Spleen (tissue), 11 donors: ENCODE data around the gene GPATCH1. TPM values are rescaled to one million over a fixed set of nuclear protein-coding genes. Genes with fewer than 3 reads are reported as not detected.

ENCODE experiments used
- DNase-seq: peaks from one replicate; pipeline ENCODE4 v3.0.0-alpha.2; 2020
- H3K27ac ChIP-seq, 8 donors: fragments of 200-600 bp; sonication (generic) in 7 of 8; 1 replicate in 4 of 8; 2 replicates in 4 of 8; pipeline versions ENCODE4 v1.5.0 to v1.8.0; 2016 to 2021; ENCODE audit warnings: inconsistent platforms in 4 of 8, mild to moderate bottlenecking in 4 of 8, moderate library complexity in 1 of 8
- H3K27me3 ChIP-seq, 7 donors: fragments of 200-600 bp; sonication (generic) in 6 of 7; replicated peaks in 1 of 7; 1 replicate in 4 of 7; 2 replicates in 3 of 7; pipeline versions ENCODE4 v1.5.0 to v1.8.0; 2016 to 2021; ENCODE audit warnings: inconsistent platforms in 3 of 7, mild to moderate bottlenecking in 1 of 7
- H3K36me3 ChIP-seq, 6 donors: fragments of 200-600 bp; sonication (generic) in 5 of 6; 1 replicate in 4 of 6; 2 replicates in 2 of 6; pipeline versions ENCODE4 v1.5.0 to v1.8.0; 2016 to 2021; ENCODE audit warnings: inconsistent platforms in 2 of 6
- H3K4me1 ChIP-seq, 6 donors: fragments of 200-600 bp; sonication (generic) in 5 of 6; 1 replicate in 3 of 6; 2 replicates in 3 of 6; pipeline versions ENCODE4 v1.5.0 to v1.8.0; 2016 to 2021; ENCODE audit warnings: inconsistent platforms in 3 of 6
- H3K4me3 ChIP-seq, 8 donors: fragments of 200-600 bp; sonication (generic) in 7 of 8; 1 replicate in 4 of 8; 2 replicates in 4 of 8; pipeline versions ENCODE4 v1.5.0 to v1.8.0; 2016 to 2021; ENCODE audit warnings: inconsistent platforms in 4 of 8, mild to moderate bottlenecking in 4 of 8, moderate library complexity in 2 of 8
- H3K9me3 ChIP-seq, 8 donors: fragments of 200-600 bp; sonication (generic) in 7 of 8; 1 replicate in 4 of 8; 2 replicates in 4 of 8; pipeline versions ENCODE4 v1.5.0 to v1.8.0; 2016 to 2021; ENCODE audit warnings: inconsistent platforms in 4 of 8
- POLR2A ChIP-seq, 3 donors: fragments of 450-650 bp; IDR thresholded peaks; one replicate each; pipeline ENCODE4 v1.5.1; 2017; ENCODE audit warnings: antibody characterized with exemption in 3 of 3, mild to moderate bottlenecking in 1 of 3
- POLR2AphosphoS5 ChIP-seq, 3 donors: sonication (generic); formaldehyde crosslinking; IDR thresholded peaks; one replicate each; pipeline ENCODE4 v1.5.1; 2017; ENCODE audit warnings: antibody characterized with exemption in 3 of 3
- WGBS, 5 donors: extraction: QIAGEN DNeasy Blood & Tissue Kit in 3 of 5; methylation state at CpG; one replicate each; pipeline versions ENCODE4 v1.1.5 to v1.1.7; 2013 to 2018; 5-methylcytosine and 5-hydroxymethylcytosine counted together
- intact Hi-C: fragments of 100-400 bp; cut with DNase I; formaldehyde crosslinking; loops from one replicate; pipeline ENCODE4 v1.15.0; 2023; ENCODE audit warnings: low total_unique reads
- polyA plus RNA-seq, 3 donors: library from polyadenylated mRNA; stranded (reverse); fragments of 200-250 nt; gene quantifications; one replicate each; pipeline ENCODE4 v1.2.1, GENCODE V29; 2013
- total RNA-seq, 7 donors: library from RNA; depleted of rRNA in 3 of 7; stranded (reverse); fragments of >200 nt in 3 of 7; fragmentation: NEBNext Ultra II Directional in 4 of 7; extraction: Animal tissue kit (Norgen Biotek cat#: 25700) in 4 of 7; gene quantifications; one replicate each; pipeline versions ENCODE4 v1.1.0 to v1.2.1, GENCODE V29; 2016 to 2021
- TF ChIP-seq, protein P1 (sequence below), 11 experiments: fragments of 200-600 bp in 7 of 11; fragments of 450-650 bp in 4 of 11; sonication (generic) in 4 of 11; IDR thresholded peaks in 8 of 11; conservative IDR thresholded peaks in 3 of 11; 1 replicate in 7 of 11; 2 replicates in 4 of 11; pipeline versions ENCODE4 v1.4.0 to v1.8.0; 2016 to 2021; ENCODE audit warnings: antibody characterized with exemption in 11 of 11, inconsistent platforms in 4 of 11, mild to moderate bottlenecking in 1 of 11
- donor health status: healthy with polysubstance abuse.
- donor health status: DM: no; HTN: no; CAD: no; lungs with moderate emphysema.
- donor health status: DM: no; HTN: no; CAD: no.
- donor health status: Bipolar disorder and iron deficiency.
- donor health status: healthy.
- donor health status: DM: no; HTN: no; CAD: no.
- donor health status: DM: yes; HTN: yes; CAD: no.

GPATCH1 gene
- total and polyA plus RNA-seq, 10 donors, result 3.9 to 12.7 (median 9.4) TPM

DNA sequence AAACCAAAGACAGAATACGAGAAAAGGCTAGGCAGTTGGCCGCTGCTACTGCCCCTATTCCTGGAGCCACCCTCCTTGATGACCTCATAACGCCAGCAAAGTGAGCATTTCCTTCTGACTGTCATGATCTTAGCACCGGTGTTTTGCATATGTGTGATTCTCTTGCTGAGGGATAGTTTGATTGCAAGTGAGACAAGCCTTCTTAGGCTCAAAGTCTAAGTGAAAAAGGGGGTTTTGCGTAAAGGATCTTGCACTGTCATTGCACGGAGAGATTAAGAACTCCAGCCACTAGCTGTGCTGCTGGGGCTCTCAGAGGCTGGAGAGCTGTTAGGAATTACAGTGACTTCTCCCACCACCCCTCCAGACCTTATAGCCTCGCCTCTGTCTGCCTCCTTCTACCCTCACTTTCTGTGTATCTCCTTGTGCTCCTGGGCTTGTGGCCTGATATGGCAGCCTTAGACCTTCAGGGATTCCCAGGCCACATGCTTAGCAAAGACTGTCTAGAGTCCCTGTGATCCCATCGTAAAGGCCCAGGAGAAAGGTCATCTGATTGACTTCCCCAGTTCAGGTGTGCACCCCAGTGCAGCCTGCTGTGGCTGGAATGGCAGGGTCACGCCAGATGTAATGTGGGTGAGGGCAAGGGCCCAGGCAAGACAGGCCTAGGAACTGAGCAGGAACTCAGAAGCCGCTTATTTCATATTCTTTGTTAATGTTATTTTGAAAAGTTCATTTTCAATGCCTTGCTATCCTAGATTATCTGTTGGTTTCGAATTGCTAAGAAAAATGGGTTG is 12.6 kb downstream of the GPATCH1 start:
- no peaks in the 10 kb centered on the region for H3K4me1 ChIP-seq
- no peak for DNase-seq
- TF ChIP-seq POLR2AphosphoS5 (IDR thresholded peaks at IDR 0.05) (no peak), POLR2A (IDR thresholded peaks at IDR 0.05) (no peak)
- TF ChIP-seq, protein P1, sequence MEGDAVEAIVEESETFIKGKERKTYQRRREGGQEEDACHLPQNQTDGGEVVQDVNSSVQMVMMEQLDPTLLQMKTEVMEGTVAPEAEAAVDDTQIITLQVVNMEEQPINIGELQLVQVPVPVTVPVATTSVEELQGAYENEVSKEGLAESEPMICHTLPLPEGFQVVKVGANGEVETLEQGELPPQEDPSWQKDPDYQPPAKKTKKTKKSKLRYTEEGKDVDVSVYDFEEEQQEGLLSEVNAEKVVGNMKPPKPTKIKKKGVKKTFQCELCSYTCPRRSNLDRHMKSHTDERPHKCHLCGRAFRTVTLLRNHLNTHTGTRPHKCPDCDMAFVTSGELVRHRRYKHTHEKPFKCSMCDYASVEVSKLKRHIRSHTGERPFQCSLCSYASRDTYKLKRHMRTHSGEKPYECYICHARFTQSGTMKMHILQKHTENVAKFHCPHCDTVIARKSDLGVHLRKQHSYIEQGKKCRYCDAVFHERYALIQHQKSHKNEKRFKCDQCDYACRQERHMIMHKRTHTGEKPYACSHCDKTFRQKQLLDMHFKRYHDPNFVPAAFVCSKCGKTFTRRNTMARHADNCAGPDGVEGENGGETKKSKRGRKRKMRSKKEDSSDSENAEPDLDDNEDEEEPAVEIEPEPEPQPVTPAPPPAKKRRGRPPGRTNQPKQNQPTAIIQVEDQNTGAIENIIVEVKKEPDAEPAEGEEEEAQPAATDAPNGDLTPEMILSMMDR (IDR thresholded peaks at IDR 0.05 in 8 of 11, conservative IDR thresholded peaks at IDR 0.05 in 3 of 11), result no peak
- WGBS, 5 donors, result 94 to 97% (median 96%) methylated on average over 11 of the region's 11 CpGs
- no peaks in the 10 kb centered on the region for H3K27me3 ChIP-seq
- peaks cover 3 to 100% (median 95%) of the 10 kb centered on the region in 6 donors for H3K36me3 ChIP-seq
- intact Hi-C loops, result no loop called here
- no peak overlapping the region for H3K4me3 ChIP-seq
- H3K27ac ChIP-seq, result no peak overlapping the region
- H3K9me3 ChIP-seq, result no peaks in the 10 kb centered on the region

DNA sequence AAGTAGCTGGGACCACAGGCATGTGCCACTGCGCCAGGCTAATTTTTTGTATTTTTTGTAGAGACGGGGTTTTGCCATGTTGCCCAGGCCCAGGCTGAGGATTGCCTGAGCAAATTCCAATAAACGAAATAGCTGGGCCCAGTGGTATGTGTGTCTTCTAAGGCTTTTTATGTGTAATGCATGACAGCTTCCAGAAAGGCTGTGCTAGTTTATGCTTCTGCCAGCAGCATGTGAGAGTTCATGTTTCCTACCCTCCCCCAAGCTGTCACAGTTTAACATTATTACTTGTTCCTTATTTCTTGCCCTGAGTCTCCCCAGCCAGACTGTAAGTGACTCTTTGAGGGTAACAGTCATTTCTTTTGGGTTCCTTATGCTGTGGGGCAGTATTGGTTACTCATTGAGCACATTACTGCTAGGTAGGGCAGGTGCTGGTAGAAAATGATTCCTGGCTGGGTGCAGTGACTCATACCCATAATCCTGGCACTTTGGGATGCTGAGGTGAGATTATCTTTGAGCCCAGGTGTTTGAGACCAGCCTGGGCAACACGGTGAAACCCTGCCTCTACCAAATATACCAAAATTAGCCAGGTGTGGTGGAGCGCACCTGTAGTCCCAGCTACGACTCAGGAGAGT is 13.6 kb downstream of the GPATCH1 start:
- Histone ChIP-seq H3K36me3 (peaks cover 3 to 100% (median 91%) of the 10 kb centered on the region in 6 donors), H3K27ac (no peak overlapping the region), H3K27me3 (no peaks in the 10 kb centered on the region), H3K4me1 (no peaks in the 10 kb centered on the region), H3K4me3 (no peak overlapping the region), H3K9me3 (no peaks in the 10 kb centered on the region)
- TF ChIP-seq, protein P1 (IDR thresholded peaks at IDR 0.05 in 8 of 11, conservative IDR thresholded peaks at IDR 0.05 in 3 of 11), result no peak
- TF ChIP-seq POLR2A (IDR thresholded peaks at IDR 0.05) (no peak), POLR2AphosphoS5 (IDR thresholded peaks at IDR 0.05) (no peak)
- WGBS, 5 donors, result 92 to 96% (median 94%) methylated on average over 6 of the region's 6 CpGs
- intact Hi-C loops, result no loop called here
- DNase-seq, result no peak

GRCh38 chr19:33096005-33096404 is 15.0 kb downstream of the GPATCH1 start:
- no peak for TF ChIP-seq POLR2A (IDR thresholded peaks at IDR 0.05)
- H3K27ac ChIP-seq, result no peak overlapping the region
- intact Hi-C loops, result no loop called here
- no peaks in the 10 kb centered on the region for H3K9me3 ChIP-seq
- no peaks in the 10 kb centered on the region for H3K27me3 ChIP-seq
- no peak overlapping the region for H3K4me3 ChIP-seq
- 83 to 94% (median 90%) methylated on average over 4 of the region's 4 CpGs for WGBS, 5 donors
- no peaks in the 10 kb centered on the region for H3K4me1 ChIP-seq
- peaks cover 3 to 100% (median 90%) of the 10 kb centered on the region in 6 donors for H3K36me3 ChIP-seq
- DNase-seq, result no peak

DNA sequence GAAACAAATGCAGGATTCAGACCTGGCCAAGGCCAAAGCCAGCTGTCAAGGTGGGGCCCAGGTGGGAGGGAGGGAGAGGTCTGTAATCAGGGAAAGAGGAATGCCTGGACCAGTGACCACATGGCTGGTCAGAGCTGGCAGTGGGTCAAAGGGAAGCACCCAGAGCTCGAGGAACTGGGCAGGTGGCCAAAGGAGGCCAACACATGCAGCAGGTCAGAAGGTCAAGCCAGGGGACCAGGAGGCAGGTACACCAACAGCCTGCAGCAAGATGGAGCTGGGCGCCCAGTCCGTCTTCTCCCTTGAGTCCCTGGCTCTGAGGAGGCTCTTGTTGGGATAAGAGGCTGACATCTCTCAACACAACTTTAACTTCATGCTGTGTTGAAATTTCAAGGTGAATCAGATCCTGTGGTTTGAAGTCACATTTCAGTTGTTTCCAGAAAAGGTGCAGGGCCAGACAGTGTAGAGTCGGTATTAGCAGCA is 17.1 kb downstream of the GPATCH1 start:
- H3K4me3 ChIP-seq, result no peak overlapping the region
- DNase-seq, result no peak
- no peak for TF ChIP-seq POLR2A (IDR thresholded peaks at IDR 0.05)
- TF ChIP-seq POLR2AphosphoS5 (IDR thresholded peaks at IDR 0.05), result no peak
- TF ChIP-seq, protein P1 (IDR thresholded peaks at IDR 0.05 in 8 of 11, conservative IDR thresholded peaks at IDR 0.05 in 3 of 11), result no peak
- H3K36me3 ChIP-seq, result peaks cover 3 to 100% (median 90%) of the 10 kb centered on the region in 6 donors
- WGBS, 5 donors, result 77 to 91% (median 86%) methylated on average over 4 of the region's 4 CpGs
- no peak overlapping the region for H3K27ac ChIP-seq
- no peaks in the 10 kb centered on the region for H3K27me3 ChIP-seq
- no peaks in the 10 kb centered on the region for H3K9me3 ChIP-seq
- intact Hi-C loops, result no loop called here
- no peaks in the 10 kb centered on the region for H3K4me1 ChIP-seq
